Type B pancreatic cell (in vitro differentiated cells): ENCODE data around the gene LRRC56. TPM values are rescaled to one million over a fixed set of nuclear protein-coding genes. Genes with fewer than 3 reads are reported as not detected.
"Not testable (repeated sequence)": the region's sequence is repeated elsewhere in the genome, so short reads cannot be mapped to it uniquely, and the experiment has no call there.

Source experiments
- DNase-seq: peaks from one replicate; pipeline ENCODE4 v3.0.0; 2021; ENCODE audit warnings: mixed read lengths; ENCODE audit not compliant: unreplicated experiment; ENCODE audit errors: extremely low spot score
- H3K27ac Mint-ChIP-seq: 2 replicates; pipeline ENCODE4 v1.8.0; 2021; ENCODE audit warnings: mild to moderate bottlenecking, mixed read lengths
- H3K27me3 Mint-ChIP-seq: 2 replicates; pipeline ENCODE4 v1.8.0; 2021; ENCODE audit warnings: mixed read lengths
- H3K36me3 Mint-ChIP-seq: 2 replicates; pipeline ENCODE4 v1.8.0; 2021; ENCODE audit warnings: mixed read lengths
- H3K4me1 Mint-ChIP-seq: one replicate; pipeline ENCODE4 v1.8.0; 2021; ENCODE audit warnings: mixed read lengths; ENCODE audit not compliant: unreplicated experiment
- H3K4me3 Mint-ChIP-seq: 2 replicates; pipeline ENCODE4 v1.8.0; 2021; ENCODE audit warnings: mild to moderate bottlenecking, mixed read lengths
- H3K9me3 Mint-ChIP-seq: 2 replicates; pipeline ENCODE4 v1.8.0; 2021; ENCODE audit warnings: mixed read lengths
- total RNA-seq: library from RNA; stranded (reverse); gene quantifications from 2 replicates; pipeline ENCODE4 v1.2.1, GENCODE V29; 2021; ENCODE audit warnings: low replicate concordance
- TF ChIP-seq, protein P1 (sequence below): fragments of 200-600 bp; sonication (generic); conservative IDR thresholded peaks from 2 replicates; pipeline ENCODE4 v1.5.0; 2021; ENCODE audit warnings: antibody characterized with exemption, mild to moderate bottlenecking

The LRRC56 gene
- total RNA-seq, 1 donor from 2014 or later: 1.7 TPM

GRCh38 chr11:516400-516799 is 20.9 kb upstream of the LRRC56 start:
- Mint-ChIP-seq H3K36me3 (peaks cover 35% of the 10 kb centered on the region), H3K9me3 (no peaks in the 10 kb centered on the region), H3K4me3 (no peak overlapping the region), H3K27ac (no peak overlapping the region), H3K27me3 (no peaks in the 10 kb centered on the region), H3K4me1 (peaks cover 3% of the 10 kb centered on the region)
- TF ChIP-seq, protein P1, sequence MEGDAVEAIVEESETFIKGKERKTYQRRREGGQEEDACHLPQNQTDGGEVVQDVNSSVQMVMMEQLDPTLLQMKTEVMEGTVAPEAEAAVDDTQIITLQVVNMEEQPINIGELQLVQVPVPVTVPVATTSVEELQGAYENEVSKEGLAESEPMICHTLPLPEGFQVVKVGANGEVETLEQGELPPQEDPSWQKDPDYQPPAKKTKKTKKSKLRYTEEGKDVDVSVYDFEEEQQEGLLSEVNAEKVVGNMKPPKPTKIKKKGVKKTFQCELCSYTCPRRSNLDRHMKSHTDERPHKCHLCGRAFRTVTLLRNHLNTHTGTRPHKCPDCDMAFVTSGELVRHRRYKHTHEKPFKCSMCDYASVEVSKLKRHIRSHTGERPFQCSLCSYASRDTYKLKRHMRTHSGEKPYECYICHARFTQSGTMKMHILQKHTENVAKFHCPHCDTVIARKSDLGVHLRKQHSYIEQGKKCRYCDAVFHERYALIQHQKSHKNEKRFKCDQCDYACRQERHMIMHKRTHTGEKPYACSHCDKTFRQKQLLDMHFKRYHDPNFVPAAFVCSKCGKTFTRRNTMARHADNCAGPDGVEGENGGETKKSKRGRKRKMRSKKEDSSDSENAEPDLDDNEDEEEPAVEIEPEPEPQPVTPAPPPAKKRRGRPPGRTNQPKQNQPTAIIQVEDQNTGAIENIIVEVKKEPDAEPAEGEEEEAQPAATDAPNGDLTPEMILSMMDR: no peak
- DNase-seq: no peak

GRCh38 chr11:516918-517685 is 20.2 kb upstream of the LRRC56 start:
- peak overlapping the region; percentile 81 for H3K27ac Mint-ChIP-seq
- not testable (repeated sequence) for H3K9me3 Mint-ChIP-seq

DNA sequence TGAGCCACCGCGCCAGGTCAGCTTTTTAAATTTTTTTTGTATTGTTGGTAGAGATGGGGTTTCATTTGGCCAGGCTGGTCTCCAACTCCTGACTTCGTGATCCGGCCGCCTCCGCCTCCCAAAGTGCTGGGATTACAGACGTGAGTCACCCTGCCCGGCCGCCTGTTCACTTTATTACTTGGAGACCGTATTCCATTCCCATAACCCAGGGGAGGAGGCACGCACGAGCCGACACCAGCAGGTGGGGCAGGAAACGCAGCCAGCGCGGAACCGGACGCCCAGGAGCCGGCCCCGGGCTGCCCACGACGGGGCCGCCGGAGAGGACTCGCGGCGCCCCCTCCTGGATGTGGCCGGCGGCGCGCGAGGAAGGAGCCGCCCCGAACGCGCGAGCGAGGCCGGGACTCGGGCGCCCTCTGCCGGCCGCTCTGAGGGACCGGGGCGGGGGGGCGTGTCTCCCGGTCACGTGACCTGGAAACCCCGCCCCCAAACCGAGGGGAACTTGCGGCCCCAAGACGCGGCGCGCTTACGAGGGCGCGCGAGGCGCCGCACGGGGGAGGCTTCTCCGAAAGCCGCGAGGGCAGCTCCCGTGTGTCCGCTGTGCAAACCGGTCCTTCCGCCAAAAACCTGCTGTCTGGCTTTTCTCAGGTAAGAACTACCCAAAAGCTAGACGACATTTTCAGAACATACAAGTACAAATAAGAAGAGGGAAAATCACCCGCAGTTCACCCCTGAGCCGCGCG is 18.7 kb upstream of the LRRC56 start:
- TF ChIP-seq, protein P1: peak; percentile 100

More at GRCh38 chr11:516918-517685, 20.2 kb upstream of the LRRC56 start:
- not testable (repeated sequence) for H3K4me3 Mint-ChIP-seq, H3K27me3 Mint-ChIP-seq, H3K4me1 Mint-ChIP-seq
- DNase-seq: peak; percentile 68
- H3K36me3 Mint-ChIP-seq: peaks cover 31% of the 10 kb centered on the region

GRCh38 chr11:520428-521176 is 16.7 kb upstream of the LRRC56 start:
- DNase-seq: no peak
- TF ChIP-seq, protein P1: peak; percentile 37
- Mint-ChIP-seq H3K4me3 (no peak overlapping the region), H3K9me3 (no peaks in the 10 kb centered on the region), H3K27me3 (no peaks in the 10 kb centered on the region), H3K27ac (no peak overlapping the region), H3K36me3 (peaks cover 19% of the 10 kb centered on the region), H3K4me1 (peaks cover 3% of the 10 kb centered on the region)

More for the DNA sequence above, 18.7 kb upstream of the LRRC56 start:
- no peaks in the 10 kb centered on the region for H3K27me3 Mint-ChIP-seq
- DNase-seq: peak; percentile 87
- peaks cover 26% of the 10 kb centered on the region for H3K36me3 Mint-ChIP-seq
- H3K4me1 Mint-ChIP-seq: peaks cover 3% of the 10 kb centered on the region
- H3K27ac Mint-ChIP-seq: peak overlapping the region; percentile 76
- peak overlapping the region; percentile 76 for H3K4me3 Mint-ChIP-seq
- H3K9me3 Mint-ChIP-seq: no peaks in the 10 kb centered on the region

DNA sequence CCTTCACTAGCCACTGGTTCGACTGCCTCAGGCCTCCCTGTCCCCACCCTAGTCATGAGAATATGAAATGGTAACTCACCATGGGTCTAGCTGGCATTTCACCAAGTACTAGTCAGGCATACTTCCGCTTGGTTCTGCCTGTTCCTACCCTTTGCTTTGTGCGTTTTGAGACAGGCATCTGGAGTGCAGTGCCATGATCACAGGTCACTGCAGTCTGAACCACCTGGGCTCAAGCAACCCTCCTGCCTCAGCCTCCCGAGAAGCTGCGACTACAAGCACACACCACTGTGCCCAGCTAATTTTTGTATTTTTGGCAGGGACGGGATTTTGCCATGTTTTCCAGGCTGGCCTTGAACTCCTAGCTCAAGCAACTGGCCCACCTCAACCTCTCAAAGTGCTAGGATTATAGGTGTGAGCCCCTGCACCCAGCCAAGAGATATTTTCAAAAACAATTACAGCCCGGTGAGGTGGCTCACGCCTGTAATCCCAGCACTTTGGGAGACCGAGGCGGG is 16.1 kb upstream of the LRRC56 start:
- no peak overlapping the region for H3K27ac Mint-ChIP-seq
- no peaks in the 10 kb centered on the region for H3K27me3 Mint-ChIP-seq
- no peaks in the 10 kb centered on the region for H3K9me3 Mint-ChIP-seq
- H3K36me3 Mint-ChIP-seq: peaks cover 15% of the 10 kb centered on the region
- peaks cover 3% of the 10 kb centered on the region for H3K4me1 Mint-ChIP-seq
- no peak overlapping the region for H3K4me3 Mint-ChIP-seq
- no peak for DNase-seq
- TF ChIP-seq, protein P1: no peak
